Measurements from ENCODE around the gene CMSS1.

CMSS1 gene

DNA sequence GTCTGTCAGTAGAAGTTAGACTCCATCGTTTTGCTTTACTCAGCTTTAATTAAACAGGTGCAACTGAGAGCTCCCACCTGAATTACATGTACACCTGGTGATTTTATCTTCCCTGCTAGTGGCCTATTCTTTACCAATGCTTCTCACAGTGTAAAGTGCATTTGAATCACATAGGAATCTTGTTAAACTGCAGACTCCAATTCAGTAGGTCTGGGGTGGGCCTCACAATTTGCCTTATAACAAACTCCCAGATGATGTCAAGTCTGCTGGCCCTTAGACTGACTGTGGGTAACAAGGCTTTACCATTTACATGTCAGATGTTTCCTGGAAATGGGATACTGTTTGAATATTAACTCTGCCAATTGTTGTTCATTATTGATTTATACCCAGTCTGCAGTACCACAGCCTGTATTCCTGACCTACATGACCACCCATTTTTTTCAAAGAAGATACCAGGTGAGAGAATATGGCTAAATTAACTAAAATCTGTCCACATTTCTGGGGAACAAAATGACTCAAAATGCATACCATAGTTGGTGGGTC is 37.2 kb downstream of the CMSS1 start:
- no peak for TF ChIP-seq TAF1 (IDR thresholded peaks at IDR 0.05; ENCODE audit: borderline replicate concordance, insufficient read depth, low read length)
- no peak for TF ChIP-seq SIN3A (IDR thresholded peaks at IDR 0.05; ENCODE audit: borderline replicate concordance, insufficient read depth, low read length)
- TF ChIP-seq, protein P1, sequence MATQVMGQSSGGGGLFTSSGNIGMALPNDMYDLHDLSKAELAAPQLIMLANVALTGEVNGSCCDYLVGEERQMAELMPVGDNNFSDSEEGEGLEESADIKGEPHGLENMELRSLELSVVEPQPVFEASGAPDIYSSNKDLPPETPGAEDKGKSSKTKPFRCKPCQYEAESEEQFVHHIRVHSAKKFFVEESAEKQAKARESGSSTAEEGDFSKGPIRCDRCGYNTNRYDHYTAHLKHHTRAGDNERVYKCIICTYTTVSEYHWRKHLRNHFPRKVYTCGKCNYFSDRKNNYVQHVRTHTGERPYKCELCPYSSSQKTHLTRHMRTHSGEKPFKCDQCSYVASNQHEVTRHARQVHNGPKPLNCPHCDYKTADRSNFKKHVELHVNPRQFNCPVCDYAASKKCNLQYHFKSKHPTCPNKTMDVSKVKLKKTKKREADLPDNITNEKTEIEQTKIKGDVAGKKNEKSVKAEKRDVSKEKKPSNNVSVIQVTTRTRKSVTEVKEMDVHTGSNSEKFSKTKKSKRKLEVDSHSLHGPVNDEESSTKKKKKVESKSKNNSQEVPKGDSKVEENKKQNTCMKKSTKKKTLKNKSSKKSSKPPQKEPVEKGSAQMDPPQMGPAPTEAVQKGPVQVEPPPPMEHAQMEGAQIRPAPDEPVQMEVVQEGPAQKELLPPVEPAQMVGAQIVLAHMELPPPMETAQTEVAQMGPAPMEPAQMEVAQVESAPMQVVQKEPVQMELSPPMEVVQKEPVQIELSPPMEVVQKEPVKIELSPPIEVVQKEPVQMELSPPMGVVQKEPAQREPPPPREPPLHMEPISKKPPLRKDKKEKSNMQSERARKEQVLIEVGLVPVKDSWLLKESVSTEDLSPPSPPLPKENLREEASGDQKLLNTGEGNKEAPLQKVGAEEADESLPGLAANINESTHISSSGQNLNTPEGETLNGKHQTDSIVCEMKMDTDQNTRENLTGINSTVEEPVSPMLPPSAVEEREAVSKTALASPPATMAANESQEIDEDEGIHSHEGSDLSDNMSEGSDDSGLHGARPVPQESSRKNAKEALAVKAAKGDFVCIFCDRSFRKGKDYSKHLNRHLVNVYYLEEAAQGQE (IDR thresholded peaks at IDR 0.05; ENCODE audit: insufficient read depth in 1 of 2, low read depth in 2 of 2, low read length in 2 of 2), result no peak
- TF ChIP-seq POLR2AphosphoS5 (IDR thresholded peaks at IDR 0.05; ENCODE audit: low read depth, low read length), result no peak
- TF ChIP-seq FOXP2 (optimal IDR thresholded peaks at IDR 0.05; ENCODE audit: borderline replicate concordance, extremely low read depth, extremely low read length, insufficient read depth), result no peak

DNA sequence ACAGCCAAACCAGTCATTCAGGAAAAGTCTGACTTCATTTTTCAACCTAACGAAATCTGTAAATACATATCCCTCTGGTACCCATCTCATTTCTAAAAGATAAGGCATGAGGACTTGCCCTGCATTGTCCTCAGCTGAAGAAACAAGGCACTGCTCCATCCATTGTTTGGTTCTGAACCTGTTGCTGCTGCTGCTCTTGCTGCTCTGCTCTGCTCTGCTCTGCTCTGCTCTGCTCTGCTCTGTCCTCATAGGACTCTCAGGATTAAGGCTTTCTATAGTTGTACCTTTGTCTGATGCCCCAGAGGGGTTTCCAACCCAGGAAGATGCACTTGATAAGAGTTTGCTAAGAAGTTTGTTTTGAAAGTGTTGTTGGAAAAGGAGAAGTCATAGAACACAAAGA is 38.2 kb downstream of the CMSS1 start:
- TF ChIP-seq SIN3A (IDR thresholded peaks at IDR 0.05; ENCODE audit: borderline replicate concordance, insufficient read depth, low read length), result no peak

DNA sequence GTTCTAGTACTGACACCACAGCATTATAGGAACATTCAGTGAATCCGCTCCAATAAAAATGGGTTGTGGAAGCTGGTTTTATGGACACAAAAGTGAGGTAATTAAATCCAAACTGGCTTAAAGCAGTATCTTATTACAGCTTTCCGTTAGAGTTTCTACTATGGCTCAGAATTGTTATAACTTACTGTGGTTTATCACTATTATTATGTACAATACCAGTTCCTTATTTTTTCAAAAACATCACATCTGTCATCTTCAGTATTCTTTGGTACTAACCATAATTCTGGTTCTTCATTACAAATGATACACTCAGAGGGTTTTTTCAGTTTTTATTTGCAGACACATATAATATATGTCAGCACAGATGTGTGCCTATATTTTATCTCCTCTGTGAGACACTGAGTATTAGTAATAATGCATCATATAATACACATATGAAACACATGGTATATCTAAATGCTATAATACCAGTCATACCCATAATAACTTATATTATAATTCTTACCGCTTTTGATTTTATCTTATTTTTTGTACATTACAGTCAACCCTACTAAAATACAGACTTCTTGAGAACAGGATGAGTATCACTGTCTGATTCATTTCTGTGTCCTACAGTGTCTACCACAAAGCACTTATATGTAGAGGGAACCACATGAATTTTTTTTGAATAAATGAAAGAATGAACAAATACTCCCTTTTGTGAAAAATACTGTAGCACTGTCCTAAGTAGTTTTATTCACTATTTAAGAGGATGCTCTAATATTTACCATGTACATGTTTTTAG is 39.0 kb downstream of the CMSS1 start:
- no peak for TF ChIP-seq FOXP2 (optimal IDR thresholded peaks at IDR 0.05; ENCODE audit: borderline replicate concordance, extremely low read depth, extremely low read length, insufficient read depth)
- TF ChIP-seq, protein P1 (IDR thresholded peaks at IDR 0.05; ENCODE audit: insufficient read depth in 1 of 2, low read depth in 2 of 2, low read length in 2 of 2), result no peak
- TF ChIP-seq POLR2AphosphoS5 (IDR thresholded peaks at IDR 0.05; ENCODE audit: low read depth, low read length), result no peak
- TF ChIP-seq TAF1 (IDR thresholded peaks at IDR 0.05; ENCODE audit: borderline replicate concordance, insufficient read depth, low read length), result no peak

DNA sequence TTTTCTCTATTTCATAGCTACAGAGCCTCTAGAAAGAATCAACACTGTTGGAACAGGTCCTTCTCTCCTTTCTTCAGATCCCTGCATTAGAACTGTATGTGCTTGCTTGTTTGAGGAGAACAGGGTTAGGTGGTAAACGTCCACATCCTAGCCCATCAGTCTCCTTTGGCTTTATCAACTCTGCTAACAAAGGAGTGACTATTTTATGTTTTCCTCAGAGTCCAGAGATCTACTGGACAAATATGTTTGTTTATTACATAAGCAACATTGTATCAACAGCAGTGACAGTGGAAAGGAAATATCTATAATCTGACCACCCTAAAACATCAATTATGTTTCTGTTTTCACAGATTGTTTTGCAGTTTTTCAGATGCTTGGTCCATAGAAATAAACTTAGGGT is 39.6 kb downstream of the CMSS1 start:
- TF ChIP-seq TAF1 (IDR thresholded peaks at IDR 0.05; ENCODE audit: borderline replicate concordance, insufficient read depth, low read length) (no peak), FOXP2 (optimal IDR thresholded peaks at IDR 0.05; ENCODE audit: borderline replicate concordance, extremely low read depth, extremely low read length, insufficient read depth) (no peak), SIN3A (IDR thresholded peaks at IDR 0.05; ENCODE audit: borderline replicate concordance, insufficient read depth, low read length) (no peak), POLR2AphosphoS5 (IDR thresholded peaks at IDR 0.05; ENCODE audit: low read depth, low read length) (no peak)
- TF ChIP-seq, protein P1 (IDR thresholded peaks at IDR 0.05; ENCODE audit: insufficient read depth in 1 of 2, low read depth in 2 of 2, low read length in 2 of 2), result no peak

DNA sequence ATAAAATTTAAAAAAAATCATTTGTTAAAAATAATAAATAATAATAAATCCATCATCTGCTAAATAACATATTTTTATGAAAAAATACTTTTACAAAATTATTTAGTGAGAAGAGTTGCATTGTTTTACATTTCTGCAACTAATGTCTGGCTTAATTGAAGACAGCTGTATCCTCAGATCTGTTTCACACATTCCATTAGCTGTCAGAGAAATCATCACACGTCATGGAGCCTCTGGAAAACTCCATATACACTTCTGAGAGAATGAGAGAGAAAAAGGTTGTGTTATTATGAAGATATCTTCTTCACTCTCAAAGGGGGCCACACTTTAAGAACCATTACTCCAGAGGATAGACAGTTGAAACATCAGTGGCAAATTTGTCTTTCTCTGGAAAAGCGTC is 40.8 kb downstream of the CMSS1 start:
- TF ChIP-seq SIN3A (IDR thresholded peaks at IDR 0.05; ENCODE audit: borderline replicate concordance, insufficient read depth, low read length), result no peak
- no peak for TF ChIP-seq TAF1 (IDR thresholded peaks at IDR 0.05; ENCODE audit: borderline replicate concordance, insufficient read depth, low read length)
- no peak for TF ChIP-seq POLR2AphosphoS5 (IDR thresholded peaks at IDR 0.05; ENCODE audit: low read depth, low read length)
- TF ChIP-seq FOXP2 (optimal IDR thresholded peaks at IDR 0.05; ENCODE audit: borderline replicate concordance, extremely low read depth, extremely low read length, insufficient read depth), result no peak
- TF ChIP-seq, protein P1 (IDR thresholded peaks at IDR 0.05; ENCODE audit: insufficient read depth in 1 of 2, low read depth in 2 of 2, low read length in 2 of 2), result no peak
